Testis (tissue), 3 donors: ENCODE measurements around the gene ASB1. TPM values are rescaled to one million over a fixed set of nuclear protein-coding genes. Genes with fewer than 3 reads are reported as not detected.

Experiments
- DNase-seq: peaks from one replicate; pipeline ENCODE4 v3.0.0-alpha.2; 2019
- H3K27ac ChIP-seq, 2 donors: fragments of 200-600 bp; sonication (generic); one replicate each; pipeline ENCODE4 v1.5.1; 2019
- H3K27me3 ChIP-seq: fragments of 200-600 bp; sonication (generic); one replicate; pipeline ENCODE4 v1.5.1; 2019
- H3K36me3 ChIP-seq: fragments of 200-600 bp; sonication (generic); one replicate; pipeline ENCODE4 v1.5.1; 2017; ENCODE audit warnings: low read depth; ENCODE audit errors: missing control alignments
- H3K4me1 ChIP-seq: fragments of 200-600 bp; sonication (generic); one replicate; pipeline ENCODE4 v1.5.1; 2019
- H3K4me3 ChIP-seq, 2 donors: fragments of 200-600 bp; sonication (generic); one replicate each; pipeline ENCODE4 v1.5.1; 2017 to 2019
- H3K9me3 ChIP-seq: fragments of 200-600 bp; sonication (generic); one replicate; pipeline ENCODE4 v1.5.1; 2017
- CTCF ChIP-seq, 3 experiments: fragments of 450-650 bp in 2 of 3; fragments of 200-600 bp in 1 of 3; sonication (generic) in 1 of 3; IDR thresholded peaks; one replicate each; pipeline ENCODE4 v1.5.1; 2016 to 2019; ENCODE audit warnings: antibody characterized with exemption in 3 of 3, mild to moderate bottlenecking in 2 of 3, moderate library complexity in 1 of 3
- POLR2A ChIP-seq: fragments of 450-650 bp; IDR thresholded peaks from one replicate; pipeline ENCODE4 v1.6.1; 2017; ENCODE audit warnings: antibody characterized with exemption, mild to moderate bottlenecking, moderate library complexity
- WGBS, 2 donors: methylation state at CpG; one replicate each; pipeline ENCODE4 v1.1.5; 2018; 5-methylcytosine and 5-hydroxymethylcytosine counted together
- intact Hi-C: fragments of 100-400 bp; cut with DNase I; formaldehyde crosslinking; loops from one replicate; pipeline ENCODE4 v1.15.1; 2023; ENCODE audit warnings: low total_unique reads
- polyA plus RNA-seq: library from polyadenylated mRNA; stranded (reverse); fragments of 350-450 nt; fragmentation: Illumina TruSeq; extraction: RNeasy Lipid Tissue Mini Kit (QIAGEN cat#74804); gene quantifications from one replicate; pipeline ENCODE4 v1.2.3, GENCODE V29; 2014; ENCODE audit warnings: low read depth, low replicate concordance; ENCODE audit not compliant: insufficient read depth
- total RNA-seq, 2 donors: library from RNA; depleted of rRNA; stranded (reverse); fragments of >200 nt; gene quantifications; one replicate each; pipeline ENCODE4 v1.2.3, GENCODE V29; 2016

Gene ASB1
- total and polyA plus RNA-seq, 3 donors from 2014 or later: 31.4 to 52.5 (median 41.9) TPM

GRCh38 chr2:238492840-238493239, 66.1 kb downstream of the ASB1 start:
- H3K9me3 ChIP-seq: no peaks in the 10 kb centered on the region
- no peaks in the 10 kb centered on the region for H3K4me1 ChIP-seq
- no peak for TF ChIP-seq CTCF (IDR thresholded peaks at IDR 0.05)
- TF ChIP-seq POLR2A: no peak
- 61 to 74% methylated on average over 4 to 5 of the region's 5 CpGs for WGBS, 2 donors
- no peak overlapping the region for H3K27ac ChIP-seq
- no peaks in the 10 kb centered on the region for H3K36me3 ChIP-seq
- no peak for DNase-seq
- H3K27me3 ChIP-seq: no peaks in the 10 kb centered on the region
- no peak overlapping the region for H3K4me3 ChIP-seq
- intact Hi-C loops: no loop called here

- Histone ChIP-seq H3K27ac (no peak overlapping the region), H3K4me3 (no peak overlapping the region), H3K4me1 (no peaks in the 10 kb centered on the region), H3K36me3 (no peaks in the 10 kb centered on the region), H3K9me3 (no peaks in the 10 kb centered on the region), H3K27me3 (no peaks in the 10 kb centered on the region)
- intact Hi-C loops: no loop called here
- no peak for DNase-seq
- no peak for TF ChIP-seq CTCF (IDR thresholded peaks at IDR 0.05)
- 93 to 100% methylated on average over 5 of the region's 5 CpGs for WGBS, 2 donors
Measured at GRCh38 chr2:238493411-238493810, 66.7 kb downstream of the ASB1 start.

GRCh38 chr2:238493880-238494572, 67.3 kb downstream of the ASB1 start:
- Histone ChIP-seq H3K9me3 (no peaks in the 10 kb centered on the region), H3K27ac (no peak overlapping the region), H3K36me3 (no peaks in the 10 kb centered on the region), H3K4me3 (no peak overlapping the region), H3K4me1 (no peaks in the 10 kb centered on the region), H3K27me3 (no peaks in the 10 kb centered on the region)
- 81 to 86% methylated on average over 18 of the region's 18 CpGs for WGBS, 2 donors
- peak; percentile 5 for DNase-seq
- intact Hi-C loops: no loop called here
- TF ChIP-seq POLR2A (no peak), CTCF (IDR thresholded peaks at IDR 0.05) (no peak)

GRCh38 chr2:238494573-238494961, 67.8 kb downstream of the ASB1 start:
- no peak overlapping the region for H3K4me3 ChIP-seq
- WGBS, 2 donors: 90 to 91% methylated on average over 9 to 16 of the region's 16 CpGs
- H3K9me3 ChIP-seq: no peaks in the 10 kb centered on the region
- no peaks in the 10 kb centered on the region for H3K4me1 ChIP-seq
- no peaks in the 10 kb centered on the region for H3K36me3 ChIP-seq
- H3K27ac ChIP-seq: no peak overlapping the region
- no peaks in the 10 kb centered on the region for H3K27me3 ChIP-seq
- TF ChIP-seq CTCF (IDR thresholded peaks at IDR 0.05) (no peak), POLR2A (no peak)
- peak; percentile 6 for DNase-seq
- intact Hi-C loops: no loop called here

- H3K4me3 ChIP-seq: no peak overlapping the region
- DNase-seq: peak; percentile 7
- no peaks in the 10 kb centered on the region for H3K27me3 ChIP-seq
- H3K36me3 ChIP-seq: no peaks in the 10 kb centered on the region
- 88 to 95% methylated on average over 10 of the region's 10 CpGs for WGBS, 2 donors
- H3K4me1 ChIP-seq: no peaks in the 10 kb centered on the region
- no peak overlapping the region for H3K27ac ChIP-seq
- no peaks in the 10 kb centered on the region for H3K9me3 ChIP-seq
- no peak for TF ChIP-seq POLR2A
- TF ChIP-seq CTCF (IDR thresholded peaks at IDR 0.05): no peak
- intact Hi-C loops: no loop called here
Measured at GRCh38 chr2:238495422-238495821, 68.7 kb downstream of the ASB1 start.
